Upper lobe of left lung (tissue), 4 donors: Measurements from ENCODE around the gene RUNX1.

Experiments used
- CTCF ChIP-seq, 6 experiments: fragments of 450-650 bp in 4 of 6; fragments of 200-600 bp in 2 of 6; sonication (generic) in 2 of 6; IDR thresholded peaks; one replicate each; pipeline ENCODE4 v1.5.1; 2016 to 2019; ENCODE audit warnings: antibody characterized with exemption in 6 of 6
- POLR2A ChIP-seq, 4 donors: fragments of 450-650 bp; IDR thresholded peaks; one replicate each; pipeline ENCODE4 v1.5.1; 2016 to 2017; ENCODE audit warnings: antibody characterized with exemption in 4 of 4, mild to moderate bottlenecking in 2 of 4

- TF ChIP-seq CTCF (IDR thresholded peaks at IDR 0.05) (no peak), POLR2A (IDR thresholded peaks at IDR 0.05) (no peak)
Observed at GRCh38 chr21:34967509-34968289, 81.4 kb downstream of the RUNX1 start.
